CD14-positive monocyte (primary cell): ENCODE results near the gene SPRR2D. TPM values are rescaled to one million over a fixed set of nuclear protein-coding genes. Genes with fewer than 3 reads are reported as not detected.

Source experiments
- DNase-seq, 3 donors: peaks; one replicate each; pipeline ENCODE4 v3.0.0-alpha.2; 2011 to 2022
- H2AFZ ChIP-seq: 2 replicates; pipeline ENCODE4 v1.6.0; 2012; ENCODE audit warnings: mild to moderate bottlenecking, low read depth, low read length, inconsistent platforms; ENCODE audit not compliant: insufficient read depth, poor library complexity, severe bottlenecking
- H3K27ac ChIP-seq, 2 donors: 1 replicate in 1 of 2; 2 replicates in 1 of 2; pipeline ENCODE4 v1.5.1; 2012 to 2013; ENCODE audit warnings: low read length in 2 of 2, control low read depth in 1 of 2, inconsistent platforms in 1 of 2, low read depth in 1 of 2, mild to moderate bottlenecking in 1 of 2
- H3K27me3 ChIP-seq, 2 donors: one replicate each; pipeline versions ENCODE4 v1.6.0 to v1.6.1; 2011 to 2013; ENCODE audit warnings: low read length in 2 of 2; ENCODE audit not compliant: control insufficient read depth in 2 of 2, insufficient read depth in 2 of 2
- H3K36me3 ChIP-seq, 2 donors: replicated peaks in 1 of 2; 1 replicate in 1 of 2; 2 replicates in 1 of 2; pipeline versions ENCODE4 v1.5.1 to v1.6.1; 2012 to 2013; ENCODE audit warnings: low read length in 2 of 2, control low read depth in 1 of 2, inconsistent platforms in 1 of 2, mild to moderate bottlenecking in 1 of 2; ENCODE audit not compliant: insufficient read depth in 2 of 2, control insufficient read depth in 1 of 2
- H3K4me1 ChIP-seq, 2 donors: 1 replicate in 1 of 2; 2 replicates in 1 of 2; pipeline versions ENCODE4 v1.5.1 to v1.6.1; 2012 to 2013; ENCODE audit warnings: low read length in 2 of 2, control low read depth in 1 of 2, inconsistent platforms in 1 of 2, mild to moderate bottlenecking in 1 of 2, moderate library complexity in 1 of 2; ENCODE audit not compliant: insufficient read depth in 2 of 2, control insufficient read depth in 1 of 2
- H3K4me2 ChIP-seq: replicated peaks from 2 replicates; pipeline ENCODE3; 2012; ENCODE audit warnings: low read length, moderate library complexity, mild to moderate bottlenecking; ENCODE audit not compliant: poor library complexity, severe bottlenecking; ENCODE audit errors: extremely low read depth
- H3K4me3 ChIP-seq, 3 experiments: fragments of 200-600 bp in 1 of 3; sonication (generic) in 1 of 3; replicated peaks in 1 of 3; 1 replicate in 2 of 3; 2 replicates in 1 of 3; pipeline ENCODE4 v1.5.1; 2011 to 2013; ENCODE audit warnings: low read length in 3 of 3, mild to moderate bottlenecking in 3 of 3, control low read depth in 2 of 3, low read depth in 2 of 3, inconsistent platforms in 1 of 3, moderate library complexity in 1 of 3
- H3K79me2 ChIP-seq: 2 replicates; pipeline ENCODE4 v1.6.0; 2012; ENCODE audit warnings: mild to moderate bottlenecking, control low read depth, inconsistent platforms, low read length, moderate library complexity; ENCODE audit not compliant: insufficient read depth
- H3K9ac ChIP-seq: 2 replicates; pipeline ENCODE4 v1.6.0; 2017; ENCODE audit warnings: low read length, mild to moderate bottlenecking; ENCODE audit not compliant: insufficient read depth, poor library complexity, severe bottlenecking
- H3K9me3 ChIP-seq, 2 donors: replicated peaks in 1 of 2; 1 replicate in 1 of 2; 2 replicates in 1 of 2; pipeline versions ENCODE4 v1.5.1 to v1.6.1; 2012 to 2013; ENCODE audit warnings: low read length in 2 of 2, control low read depth in 1 of 2; ENCODE audit not compliant: control insufficient read depth in 1 of 2, insufficient read depth in 1 of 2
- H4K20me1 ChIP-seq: 2 replicates; pipeline ENCODE4 v1.6.0; 2012; ENCODE audit warnings: mild to moderate bottlenecking, low read length, control low read depth, moderate library complexity; ENCODE audit not compliant: insufficient read depth
- H3K27ac Mint-ChIP-seq, 7 donors: one replicate each; pipeline ENCODE4 v1.8.0; 2020; ENCODE audit warnings: mild to moderate bottlenecking in 7 of 7, mixed read lengths in 7 of 7, moderate library complexity in 6 of 7, inconsistent platforms in 2 of 7
- H3K27me3 Mint-ChIP-seq, 3 donors: one replicate each; pipeline ENCODE4 v1.8.0; 2021 to 2022; ENCODE audit warnings: low read depth in 3 of 3, mild to moderate bottlenecking in 3 of 3, mixed read lengths in 3 of 3, moderate library complexity in 3 of 3, inconsistent platforms in 1 of 3
- H3K36me3 Mint-ChIP-seq, 2 donors: one replicate each; pipeline ENCODE4 v1.8.0; 2020; ENCODE audit warnings: mixed read lengths in 2 of 2, inconsistent platforms in 1 of 2, mild to moderate bottlenecking in 1 of 2
- H3K4me1 Mint-ChIP-seq: one replicate; pipeline ENCODE4 v1.8.0; 2020; ENCODE audit warnings: mild to moderate bottlenecking, mixed read lengths
- H3K4me3 Mint-ChIP-seq, 2 donors: one replicate each; pipeline ENCODE4 v1.8.0; 2020; ENCODE audit warnings: mild to moderate bottlenecking in 2 of 2, mixed read lengths in 2 of 2, moderate library complexity in 1 of 2
- H3K9me3 Mint-ChIP-seq, 7 donors: one replicate each; pipeline ENCODE4 v1.8.0; 2020 to 2022; ENCODE audit warnings: mixed read lengths in 7 of 7, mild to moderate bottlenecking in 6 of 7, moderate library complexity in 6 of 7, inconsistent platforms in 2 of 7
- WGBS: methylation state at CpG from one replicate; pipeline ENCODE4 v1.1.5; 2013; ENCODE audit warnings: missing lambda C conversion rate; ENCODE audit not compliant: insufficient coverage; 5-methylcytosine and 5-hydroxymethylcytosine counted together
- intact Hi-C, 2 donors: fragments of 100-400 bp; cut with micrococcal nuclease; formaldehyde crosslinking; loops; one replicate each; pipeline versions ENCODE4 v1.15.0 to v1.15.1; 2023
- polyA plus RNA-seq, 3 donors: library from polyadenylated mRNA; depleted of rRNA in 1 of 3; unstranded in 2 of 3; stranded (reverse) in 1 of 3; fragments of 300-500 nt in 2 of 3; fragments of >200 nt in 1 of 3; fragmentation: Illumina TruSeq in 2 of 3; gene quantifications; 1 replicate in 2 of 3; 2 replicates in 1 of 3; pipeline ENCODE4 v1.2.3, GENCODE V29; 2012 to 2021
- TF ChIP-seq, protein P1 (sequence below): fragments of 200-600 bp; IDR thresholded peaks from one replicate; pipeline ENCODE4 v1.8.0; 2022; ENCODE audit warnings: antibody characterized with exemption, mild to moderate bottlenecking

SPRR2D gene
- polyA plus RNA-seq, 3 donors: not detected

- WGBS: 87% methylated on average over 3 of the region's 6 CpGs
- no peaks in the 10 kb centered on the region for H3K9me3 ChIP-seq
- no peak overlapping the region for H3K4me3 Mint-ChIP-seq
- H3K27me3 Mint-ChIP-seq: peaks cover 5 to 11% (median 7%) of the 10 kb centered on the region in 3 donors
- no peaks in the 10 kb centered on the region for H3K4me1 Mint-ChIP-seq
- no peak overlapping the region for H3K9ac ChIP-seq
- no peaks in the 10 kb centered on the region for H3K79me2 ChIP-seq
- DNase-seq: no peak
- peaks cover 0 to 6% (median 3%) of the 10 kb centered on the region in 7 donors for H3K9me3 Mint-ChIP-seq
- peaks cover 0 to 2% of the 10 kb centered on the region in 2 donors for H3K27me3 ChIP-seq
- H3K27ac ChIP-seq: no peak overlapping the region
- no peaks in the 10 kb centered on the region for H3K36me3 Mint-ChIP-seq
- no peak overlapping the region for H3K27ac Mint-ChIP-seq
- TF ChIP-seq, protein P1, sequence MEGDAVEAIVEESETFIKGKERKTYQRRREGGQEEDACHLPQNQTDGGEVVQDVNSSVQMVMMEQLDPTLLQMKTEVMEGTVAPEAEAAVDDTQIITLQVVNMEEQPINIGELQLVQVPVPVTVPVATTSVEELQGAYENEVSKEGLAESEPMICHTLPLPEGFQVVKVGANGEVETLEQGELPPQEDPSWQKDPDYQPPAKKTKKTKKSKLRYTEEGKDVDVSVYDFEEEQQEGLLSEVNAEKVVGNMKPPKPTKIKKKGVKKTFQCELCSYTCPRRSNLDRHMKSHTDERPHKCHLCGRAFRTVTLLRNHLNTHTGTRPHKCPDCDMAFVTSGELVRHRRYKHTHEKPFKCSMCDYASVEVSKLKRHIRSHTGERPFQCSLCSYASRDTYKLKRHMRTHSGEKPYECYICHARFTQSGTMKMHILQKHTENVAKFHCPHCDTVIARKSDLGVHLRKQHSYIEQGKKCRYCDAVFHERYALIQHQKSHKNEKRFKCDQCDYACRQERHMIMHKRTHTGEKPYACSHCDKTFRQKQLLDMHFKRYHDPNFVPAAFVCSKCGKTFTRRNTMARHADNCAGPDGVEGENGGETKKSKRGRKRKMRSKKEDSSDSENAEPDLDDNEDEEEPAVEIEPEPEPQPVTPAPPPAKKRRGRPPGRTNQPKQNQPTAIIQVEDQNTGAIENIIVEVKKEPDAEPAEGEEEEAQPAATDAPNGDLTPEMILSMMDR: no peak
- H4K20me1 ChIP-seq: no peaks in the 10 kb centered on the region
- no peak overlapping the region for H3K4me3 ChIP-seq
- H3K36me3 ChIP-seq: no peaks in the 10 kb centered on the region
- H2AFZ ChIP-seq: no peak overlapping the region
- intact Hi-C loops: loop anchor here in 1 of 2 donors (5.0 kb wide), 1 partner anchor 52 kb away; no protein-coding TSS in a partner anchor
- no peaks in the 10 kb centered on the region for H3K4me1 ChIP-seq
- no peak overlapping the region for H3K4me2 ChIP-seq
These were observed 41.1 kb downstream of the SPRR2D start for GRCh38 chr1:152999818-153000217.

DNA sequence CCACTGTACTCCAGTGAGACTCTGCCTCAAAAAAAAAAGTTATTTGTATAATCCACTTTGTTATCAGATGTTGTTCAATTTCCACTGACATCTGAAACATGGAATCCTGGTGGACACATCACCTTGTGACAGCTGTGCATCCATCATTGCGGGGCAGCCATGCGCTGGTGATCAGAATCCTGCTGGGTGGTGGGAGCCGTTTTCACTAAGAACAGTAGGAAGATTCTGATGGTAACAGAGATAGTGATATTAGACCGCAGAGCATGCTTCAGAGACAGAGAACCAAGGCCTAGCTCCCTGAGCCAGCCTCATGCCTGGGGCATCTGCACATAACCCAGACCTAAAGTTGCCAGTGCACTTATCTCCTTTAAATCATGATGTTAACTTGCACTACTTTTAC lies 42.4 kb downstream of the SPRR2D start:
- H3K4me3 Mint-ChIP-seq: no peak overlapping the region
- no peaks in the 10 kb centered on the region for H3K4me1 ChIP-seq
- H3K4me2 ChIP-seq: no peak overlapping the region
- H3K36me3 Mint-ChIP-seq: no peaks in the 10 kb centered on the region
- TF ChIP-seq, protein P1: no peak
- no peak overlapping the region for H2AFZ ChIP-seq
- H3K36me3 ChIP-seq: no peaks in the 10 kb centered on the region
- H3K79me2 ChIP-seq: no peaks in the 10 kb centered on the region
- H4K20me1 ChIP-seq: no peaks in the 10 kb centered on the region
- intact Hi-C loops: no loop called here
- H3K9me3 ChIP-seq: no peaks in the 10 kb centered on the region
- no peak overlapping the region for H3K9ac ChIP-seq
- peaks cover 0 to 2% of the 10 kb centered on the region in 2 donors for H3K27me3 ChIP-seq
- 83% methylated on average over 4 of the region's 4 CpGs for WGBS
- H3K27ac ChIP-seq: no peak overlapping the region
- peaks cover 4 to 11% (median 7%) of the 10 kb centered on the region in 3 donors for H3K27me3 Mint-ChIP-seq
- peaks cover 0 to 6% (median 5%) of the 10 kb centered on the region in 7 donors for H3K9me3 Mint-ChIP-seq
- H3K27ac Mint-ChIP-seq: no peak overlapping the region
- no peaks in the 10 kb centered on the region for H3K4me1 Mint-ChIP-seq
- DNase-seq: no peak
- no peak overlapping the region for H3K4me3 ChIP-seq
